Umbilical cord (tissue), 2 donors: ENCODE measurements around the gene IL20. TPM values are rescaled to one million over a fixed set of nuclear protein-coding genes. Genes with fewer than 3 reads are reported as not detected.
"Not testable (repeated sequence)": the region's sequence is repeated elsewhere in the genome, so short reads cannot be mapped to it uniquely, and the experiment has no call there.

ENCODE experiments used
- DNase-seq: peaks from one replicate; pipeline ENCODE4 v3.0.0-alpha.2; 2015; ENCODE audit warnings: low spot score
- total RNA-seq: library from RNA; depleted of rRNA; stranded (reverse); fragments of >200 nt; gene quantifications from one replicate; pipeline ENCODE4 v1.2.3, GENCODE V29; 2014; ENCODE audit warnings: low replicate concordance; ENCODE audit not compliant: insufficient read depth

IL20 gene
- total RNA-seq, 1 donor from 2014 or later = 2.2 TPM

- no peak for DNase-seq
These were observed 22.6 kb upstream of the IL20 start for GRCh38 chr1:206842854-206843253.

- no peak for DNase-seq
These were observed 21.8 kb upstream of the IL20 start for GRCh38 chr1:206843626-206844025.

GRCh38 chr1:206846487-206846886 is 18.9 kb upstream of the IL20 start:
- no peak for DNase-seq

GRCh38 chr1:206847337-206847834 is 18.0 kb upstream of the IL20 start:
- DNase-seq = no peak

- DNase-seq = no peak
These were observed 17.5 kb upstream of the IL20 start for GRCh38 chr1:206847946-206848345.

- DNase-seq = no peak
These were observed 15.0 kb upstream of the IL20 start for GRCh38 chr1:206850401-206850800.

GRCh38 chr1:206851341-206852010 is 13.9 kb upstream of the IL20 start:
- DNase-seq = no peak

GRCh38 chr1:206852662-206853061 is 12.8 kb upstream of the IL20 start:
- DNase-seq = not testable (repeated sequence)

- not testable (repeated sequence) for DNase-seq
These were observed 11.7 kb upstream of the IL20 start for GRCh38 chr1:206853696-206854095.

GRCh38 chr1:206854401-206855129 is 10.9 kb upstream of the IL20 start:
- no peak for DNase-seq

GRCh38 chr1:206855859-206856258 is 9.6 kb upstream of the IL20 start:
- no peak for DNase-seq

- no peak for DNase-seq
These were observed 8.6 kb upstream of the IL20 start for GRCh38 chr1:206856674-206857464.

GRCh38 chr1:206859082-206859521 is 6.3 kb upstream of the IL20 start:
- peak; percentile 35 for DNase-seq

- no peak for DNase-seq
These were observed 5.3 kb upstream of the IL20 start for GRCh38 chr1:206860165-206860564.

- no peak for DNase-seq
These were observed 2.2 kb upstream of the IL20 start for GRCh38 chr1:206863266-206863665.

- peak; percentile 18 for DNase-seq
These were observed 639 bp downstream of the IL20 start for GRCh38 chr1:206866062-206866461.

GRCh38 chr1:206867239-206867638 is 1.8 kb downstream of the IL20 start:
- DNase-seq = no peak

- no peak for DNase-seq
These were observed 2.3 kb downstream of the IL20 start for GRCh38 chr1:206867716-206868115.

- DNase-seq = no peak
These were observed 2.8 kb downstream of the IL20 start for GRCh38 chr1:206868264-206868663.

- DNase-seq = no peak
These were observed 6.7 kb downstream of the IL20 start for GRCh38 chr1:206872139-206872538.

GRCh38 chr1:206873603-206874188 is 8.3 kb downstream of the IL20 start:
- no peak for DNase-seq
